HepG2 (cell line): ENCODE results near the gene EBP. TPM values are rescaled to one million over a fixed set of nuclear protein-coding genes. Genes with fewer than 3 reads are reported as not detected.

Experiments
- ATAC-seq: fragments of 200-7000 bp; cut with Tn5 transposase; 3 replicates; pipeline ENCODE4 v1.9.1; 2020; ENCODE audit warnings: mild to moderate bottlenecking, moderate library complexity
- BruUV-seq: library from RNA; stranded (reverse); fragments of 400-500 nt; replicated peaks from 2 replicates; lab custom pipeline; 2021; lab: Mats Ljungman, UMichigan
- CTCF ChIA-PET: fragments of 300-600 bp; formaldehyde crosslinking; extraction: SDS; loops from one replicate; lab custom pipeline; 2021; ENCODE audit warnings: low total read pairs, inconsistent platforms, low intra/inter-chr PET ratio; lab: Yijun Ruan, JAX
- POLR2A ChIA-PET: fragments of 350-600 bp; sonication (Branson Sonifier 250); formaldehyde crosslinking; loops from one replicate; lab custom pipeline; 2020; ENCODE audit warnings: antibody characterized with exemption, inconsistent platforms; lab: Yijun Ruan, JAX
- DNase-seq: peaks from one replicate; pipeline ENCODE4 v3.0.0-alpha.2; 2015; ENCODE audit warnings: low spot score
- FAIRE-seq: peaks from 3 replicates; lab custom pipeline; 2011; peaks lifted over from hg19 to GRCh38; lab: Jason Lieb, UNC
- H2AFZ ChIP-seq: one replicate; pipeline ENCODE4 v1.6.1; 2011; ENCODE audit warnings: low read length, inconsistent platforms
- H3K27ac ChIP-seq: fragments of 300-600 bp; 3 replicates; pipeline ENCODE4 v1.8.0; 2011; ENCODE audit warnings: mixed run types, mild to moderate bottlenecking, mixed read lengths, low read length, inconsistent platforms; ENCODE audit not compliant: insufficient read depth; ENCODE audit errors: extremely low read length
- H3K27me3 ChIP-seq, 2 experiments: fragments of 200-600 bp in 1 of 2; 2 replicates in 1 of 2; 3 replicates in 1 of 2; pipeline versions ENCODE4 v1.6.0 to v1.8.0; 2011; ENCODE audit warnings: low read length in 2 of 2, mild to moderate bottlenecking in 2 of 2, moderate library complexity in 2 of 2, inconsistent platforms in 1 of 2; ENCODE audit not compliant: insufficient read depth in 2 of 2, control insufficient read depth in 1 of 2
- H3K36me3 ChIP-seq, 2 experiments: fragments of 200-600 bp in 1 of 2; replicated peaks in 1 of 2; 2 replicates in 1 of 2; 3 replicates in 1 of 2; pipeline versions ENCODE4 v1.5.1 to v1.8.0; 2011; ENCODE audit warnings: low read length in 2 of 2, inconsistent platforms in 1 of 2; ENCODE audit not compliant: insufficient read depth in 2 of 2, control insufficient read depth in 1 of 2
- H3K4me1 ChIP-seq: 2 replicates; pipeline ENCODE4 v1.5.1; 2012; ENCODE audit warnings: low read length, inconsistent platforms; ENCODE audit not compliant: insufficient read depth
- H3K4me2 ChIP-seq: 2 replicates; pipeline ENCODE4 v1.6.0; 2011; ENCODE audit warnings: low read depth, low read length, inconsistent platforms
- H3K4me3 ChIP-seq, 3 experiments: fragments of 200-600 bp in 1 of 3; sonication (generic), shearing (Covaris generic) in 1 of 3; replicated peaks in 1 of 3; 2 replicates each; pipeline ENCODE4 v1.5.1; 2011 to 2016; ENCODE audit warnings: low read length in 3 of 3, inconsistent platforms in 2 of 3, low read depth in 2 of 3, mild to moderate bottlenecking in 2 of 3, control low read depth in 1 of 3, mixed read lengths in 1 of 3; ENCODE audit not compliant: insufficient read depth in 1 of 3
- H3K79me2 ChIP-seq: one replicate; pipeline ENCODE4 v1.6.1; 2011; ENCODE audit warnings: low read length, inconsistent platforms; ENCODE audit not compliant: insufficient read depth
- H3K9ac ChIP-seq: 2 replicates; pipeline ENCODE4 v1.6.0; 2011; ENCODE audit warnings: mild to moderate bottlenecking, low read depth, low read length, inconsistent platforms; ENCODE audit not compliant: insufficient read depth
- H3K9me3 ChIP-seq: 2 replicates; pipeline ENCODE4 v1.5.1; 2012; ENCODE audit warnings: mild to moderate bottlenecking, low read length
- H4K20me1 ChIP-seq: 2 replicates; pipeline ENCODE4 v1.6.0; 2011; ENCODE audit warnings: inconsistent platforms, mild to moderate bottlenecking, low read length, moderate library complexity; ENCODE audit not compliant: insufficient read depth
- ATM ChIP-seq: fragments of 450-650 bp; IDR thresholded peaks from 2 replicates; pipeline ENCODE4 v1.7.1; 2017; ENCODE audit warnings: mild to moderate bottlenecking, borderline replicate concordance
- BRCA1 ChIP-seq: sonication (generic); formaldehyde crosslinking; IDR thresholded peaks from 2 replicates; pipeline ENCODE4 v1.4.0; 2020; ENCODE audit warnings: missing genetic modification reagents
- CCAR2 ChIP-seq: fragments of 200-400 bp; formaldehyde crosslinking; optimal IDR thresholded peaks from 2 replicates; pipeline ENCODE3; 2018; ENCODE audit warnings: low read depth, mild to moderate bottlenecking, low read length, moderate library complexity
- FOXO1 ChIP-seq: sonication (generic); formaldehyde crosslinking; IDR thresholded peaks from 2 replicates; pipeline ENCODE4 v1.4.0; 2020; ENCODE audit warnings: missing genetic modification reagents
- FOXP1 ChIP-seq, 2 experiments: fragments of 450-650 bp in 1 of 2; IDR thresholded peaks; 2 replicates each; pipeline ENCODE4 v1.6.1; 2017 to 2018; ENCODE audit warnings: antibody characterized with exemption in 1 of 2
- MEF2D ChIP-seq: sonication (generic); formaldehyde crosslinking; IDR thresholded peaks from 2 replicates; pipeline ENCODE4 v1.5.1; 2020; ENCODE audit warnings: mild to moderate bottlenecking, missing genetic modification reagents
- RXRA ChIP-seq: sonication (generic); formaldehyde crosslinking; IDR thresholded peaks from 2 replicates; pipeline ENCODE4 v1.5.1; 2020; ENCODE audit warnings: missing genetic modification reagents
- SOX6 ChIP-seq, 2 experiments: fragments of 450-650 bp in 1 of 2; sonication (generic) in 1 of 2; formaldehyde crosslinking in 1 of 2; IDR thresholded peaks; 2 replicates each; pipeline versions ENCODE4 v1.4.0 to v1.6.1; 2017 to 2020; ENCODE audit warnings: antibody characterized with exemption in 1 of 2, mild to moderate bottlenecking in 1 of 2, missing genetic modification reagents in 1 of 2
- SP1 ChIP-seq, 2 experiments: fragments of 450-650 bp in 1 of 2; sonication (generic) in 1 of 2; formaldehyde crosslinking in 1 of 2; IDR thresholded peaks; 2 replicates each; pipeline versions ENCODE4 v1.4.0 to v1.6.1; 2016 to 2020; ENCODE audit warnings: missing genetic modification reagents in 1 of 2
- SRSF9 ChIP-seq: fragments of 200-400 bp; formaldehyde crosslinking; IDR thresholded peaks from 2 replicates; pipeline ENCODE4 v1.6.1; 2018; ENCODE audit warnings: borderline replicate concordance, mild to moderate bottlenecking, low read depth, low read length; ENCODE audit not compliant: insufficient read depth, poor library complexity, severe bottlenecking
- SYNCRIP ChIP-seq: fragments of 200-400 bp; formaldehyde crosslinking; IDR thresholded peaks from 2 replicates; pipeline ENCODE4 v1.6.1; 2018; ENCODE audit warnings: mild to moderate bottlenecking, low read depth, low read length; ENCODE audit not compliant: insufficient read depth
- XBP1 ChIP-seq: sonication (generic); formaldehyde crosslinking; IDR thresholded peaks from 2 replicates; pipeline ENCODE4 v1.5.0; 2020; ENCODE audit warnings: missing genetic modification reagents
- ZNF274 ChIP-seq: sonication (generic); formaldehyde crosslinking; IDR thresholded peaks from 2 replicates; pipeline ENCODE4 v1.5.1; 2020; ENCODE audit warnings: mild to moderate bottlenecking, missing genetic modification reagents
- ZNF33A ChIP-seq: sonication (generic); formaldehyde crosslinking; IDR thresholded peaks from 2 replicates; pipeline ENCODE4 v1.5.1; 2020; ENCODE audit warnings: missing genetic modification reagents, mild to moderate bottlenecking, moderate library complexity, borderline replicate concordance
- ZNF674 ChIP-seq: sonication (generic); formaldehyde crosslinking; IDR thresholded peaks from 2 replicates; pipeline ENCODE4 v1.5.0; 2020; ENCODE audit warnings: low read depth, mild to moderate bottlenecking, missing genetic modification reagents
- WGBS: methylation state at CpG from one replicate; pipeline ENCODE4 v1.1.6; 2017; ENCODE audit warnings: low lambda C conversion rate; 5-methylcytosine and 5-hydroxymethylcytosine counted together
- in situ Hi-C: cut with HindIII; loops from 2 replicates; pipeline ENCODE4 v1.10.0; 2017; ENCODE audit warnings: low pct_unique_long_range_greater_than_20kb; ENCODE audit not compliant: extremely low pct_ligation_motif_present
- intact Hi-C: fragments of 100-400 bp; cut with micrococcal nuclease; formaldehyde crosslinking; loops from one replicate; pipeline ENCODE4 v1.10.0; 2022; ENCODE audit not compliant: unreplicated experiment
- polyA plus RNA-seq, 8 experiments: library from polyadenylated mRNA; depleted of rRNA in 3 of 8; stranded (reverse) in 7 of 8; unstranded in 1 of 8; fragments of >200 nt; fragmentation: Illumina TruSeq in 4 of 8; extraction: Trizol in 4 of 8; gene quantifications; 2 replicates each; pipeline versions ENCODE4 v1.2.1 to v1.2.3, GENCODE V29; 2011 to 2016; ENCODE audit warnings: low read depth in 4 of 8, missing spikeins in 1 of 8, mixed read lengths in 1 of 8; ENCODE audit not compliant: insufficient read depth in 1 of 8
- total RNA-seq, 5 experiments: library from RNA; depleted of rRNA; stranded (reverse); fragments of >200 nt; fragmentation: Illumina TruSeq; extraction: Trizol; gene quantifications; 2 replicates each; pipeline ENCODE4 v1.2.3, GENCODE V29; 2016; ENCODE audit warnings: low read depth in 1 of 5
- TF ChIP-seq, protein P1 (sequence below): sonication (generic); formaldehyde crosslinking; conservative IDR thresholded peaks from 2 replicates; pipeline ENCODE4 v1.4.0; 2020; ENCODE audit warnings: missing genetic modification reagents
- TF ChIP-seq, protein P2 (sequence below): IDR thresholded peaks from 2 replicates; pipeline ENCODE4 v1.6.1; 2016; ENCODE audit warnings: control low read depth

Gene EBP
- total and polyA plus RNA-seq, 2 of the 13 experiments (the other 11 are each of a cell fraction or from before 2014, with no cell fraction given): 106 to 260 TPM

DNA sequence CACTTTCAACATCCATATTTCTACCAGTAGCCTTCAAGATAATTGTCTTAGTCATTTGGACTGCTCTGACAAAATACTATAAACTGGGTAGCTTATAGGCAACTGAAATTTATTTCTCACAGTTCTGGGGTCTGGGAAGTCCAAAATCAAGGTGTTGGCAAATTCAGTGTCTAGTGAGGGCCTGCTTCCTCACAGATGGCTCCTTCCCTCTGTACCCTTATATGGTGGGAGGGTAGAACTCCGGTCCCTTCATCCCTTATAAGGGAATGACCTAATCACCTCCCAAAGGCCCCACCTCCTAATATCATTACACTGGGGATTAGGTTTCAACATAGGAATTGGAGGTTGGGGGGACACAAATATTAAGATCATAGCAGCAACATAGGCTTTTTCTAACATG, 10.6 kb downstream of the EBP start:
- in situ Hi-C loops: no loop called here
- DNase-seq: no peak
- POLR2A ChIA-PET: interaction anchor here (2.1 kb wide), 1 partner anchor 10 kb away, joined by 6 read pairs; the partner anchor contains the start of gene EBP

DNA sequence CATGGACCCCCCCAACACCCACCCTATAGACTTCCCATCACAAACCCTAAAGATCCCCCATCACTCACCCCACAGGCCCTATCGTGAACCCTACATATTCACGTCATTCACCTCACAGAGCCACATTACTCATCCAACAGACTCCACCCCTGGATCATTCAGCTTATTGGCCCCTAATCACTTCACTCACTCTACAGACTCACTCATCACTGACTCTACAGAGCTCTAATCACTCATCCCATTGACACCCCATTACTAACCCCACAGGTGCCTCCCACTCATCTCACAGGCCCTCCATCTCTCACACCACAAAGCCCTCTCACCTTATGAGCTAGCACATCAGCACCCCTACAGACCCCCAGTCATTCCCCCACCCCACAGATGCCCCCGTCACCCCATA, 11.6 kb downstream of the EBP start:
- FAIRE-seq: no peak

More for the DNA sequence above, 10.6 kb downstream of the EBP start:
- no peaks in the 10 kb centered on the region for H3K79me2 ChIP-seq
- no peaks in the 10 kb centered on the region for H4K20me1 ChIP-seq
- no TSS peak for BruUV-seq
- ATAC-seq (no peak), FAIRE-seq (no peak)
- no peak overlapping the region for H2AFZ ChIP-seq
- H3K9me3 ChIP-seq: no peaks in the 10 kb centered on the region
- H3K4me1 ChIP-seq: peaks cover 9% of the 10 kb centered on the region
- no peak for TF ChIP-seq ZNF33A (CRISPR knock-in tag)
- no peak for TF ChIP-seq XBP1
- TF ChIP-seq FOXP1 (IDR thresholded peaks at IDR 0.05): no peak
- TF ChIP-seq FOXP1 (CRISPR knock-in tag; IDR thresholded peaks at IDR 0.05): no peak
- TF ChIP-seq, protein P1, sequence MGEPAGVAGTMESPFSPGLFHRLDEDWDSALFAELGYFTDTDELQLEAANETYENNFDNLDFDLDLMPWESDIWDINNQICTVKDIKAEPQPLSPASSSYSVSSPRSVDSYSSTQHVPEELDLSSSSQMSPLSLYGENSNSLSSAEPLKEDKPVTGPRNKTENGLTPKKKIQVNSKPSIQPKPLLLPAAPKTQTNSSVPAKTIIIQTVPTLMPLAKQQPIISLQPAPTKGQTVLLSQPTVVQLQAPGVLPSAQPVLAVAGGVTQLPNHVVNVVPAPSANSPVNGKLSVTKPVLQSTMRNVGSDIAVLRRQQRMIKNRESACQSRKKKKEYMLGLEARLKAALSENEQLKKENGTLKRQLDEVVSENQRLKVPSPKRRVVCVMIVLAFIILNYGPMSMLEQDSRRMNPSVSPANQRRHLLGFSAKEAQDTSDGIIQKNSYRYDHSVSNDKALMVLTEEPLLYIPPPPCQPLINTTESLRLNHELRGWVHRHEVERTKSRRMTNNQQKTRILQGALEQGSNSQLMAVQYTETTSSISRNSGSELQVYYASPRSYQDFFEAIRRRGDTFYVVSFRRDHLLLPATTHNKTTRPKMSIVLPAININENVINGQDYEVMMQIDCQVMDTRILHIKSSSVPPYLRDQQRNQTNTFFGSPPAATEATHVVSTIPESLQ: no peak
- TF ChIP-seq ZNF274: no peak
- no peak for TF ChIP-seq SOX6 (IDR thresholded peaks at IDR 0.05)
- TF ChIP-seq SOX6 (CRISPR knock-in tag; IDR thresholded peaks at IDR 0.05): no peak
- TF ChIP-seq SP1 (IDR thresholded peaks at IDR 0.05): no peak
- no peak for TF ChIP-seq SP1 (CRISPR knock-in tag; IDR thresholded peaks at IDR 0.05)
- CTCF ChIA-PET: no interaction called here
- H3K4me3 ChIP-seq: no peak overlapping the region
- H3K9ac ChIP-seq: no peak overlapping the region
- no peak overlapping the region for H3K27ac ChIP-seq
- peaks cover 1 to 7% of the 10 kb centered on the region in 2 experiments; a peak in 2 of 5 replicates for H3K36me3 ChIP-seq
- H3K4me2 ChIP-seq: no peak overlapping the region
- intact Hi-C loops: loop anchor here (10.0 kb wide), 1 partner anchor 57 kb away; the partner anchor contains the start of genes FTSJ1 and SLC38A5
- WGBS: 100% methylated on average over 1 of the region's 1 CpG
- no peaks in the 10 kb centered on the region for H3K27me3 ChIP-seq

More for the DNA sequence above, 11.6 kb downstream of the EBP start:
- Histone ChIP-seq H3K79me2 (no peaks in the 10 kb centered on the region), H3K4me1 (peaks cover 9% of the 10 kb centered on the region), H3K27me3 (no peaks in the 10 kb centered on the region), H3K9ac (no peak overlapping the region), H3K9me3 (no peaks in the 10 kb centered on the region), H3K4me3 (no peak overlapping the region), H3K36me3 (peaks cover under 1 to 3% of the 10 kb centered on the region in 2 experiments; a peak in 2 of 5 replicates), H3K4me2 (no peak overlapping the region), H4K20me1 (no peaks in the 10 kb centered on the region), H3K27ac (no peak overlapping the region), H2AFZ (no peak overlapping the region)
- DNase-seq (no peak), ATAC-seq (no peak)
- in situ Hi-C loops (no loop called here), intact Hi-C loops (loop anchor here (10.0 kb wide), 1 partner anchor 58 kb away; the partner anchor contains the start of genes FTSJ1 and SLC38A5)
- ChIA-PET CTCF (no interaction called here), POLR2A (no interaction called here)
- 97% methylated on average over 3 of the region's 3 CpGs for WGBS
- TF ChIP-seq BRCA1 (CRISPR knock-in tag): no peak
- TF ChIP-seq MEF2D (CRISPR knock-in tag): no peak
- no peak for TF ChIP-seq RXRA
- TF ChIP-seq CCAR2: no peak
- TF ChIP-seq SRSF9: no peak
- no peak for TF ChIP-seq FOXO1 (CRISPR knock-in tag)
- no peak for TF ChIP-seq ZNF674 (CRISPR knock-in tag)
- TF ChIP-seq SYNCRIP: no peak
- no peak for TF ChIP-seq ATM
- TF ChIP-seq, protein P2, sequence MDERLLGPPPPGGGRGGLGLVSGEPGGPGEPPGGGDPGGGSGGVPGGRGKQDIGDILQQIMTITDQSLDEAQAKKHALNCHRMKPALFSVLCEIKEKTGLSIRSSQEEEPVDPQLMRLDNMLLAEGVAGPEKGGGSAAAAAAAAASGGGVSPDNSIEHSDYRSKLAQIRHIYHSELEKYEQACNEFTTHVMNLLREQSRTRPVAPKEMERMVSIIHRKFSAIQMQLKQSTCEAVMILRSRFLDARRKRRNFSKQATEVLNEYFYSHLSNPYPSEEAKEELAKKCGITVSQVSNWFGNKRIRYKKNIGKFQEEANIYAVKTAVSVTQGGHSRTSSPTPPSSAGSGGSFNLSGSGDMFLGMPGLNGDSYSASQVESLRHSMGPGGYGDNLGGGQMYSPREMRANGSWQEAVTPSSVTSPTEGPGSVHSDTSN (CRISPR knock-in tag): no peak
- no TSS peak for BruUV-seq
